Activated CD4-positive, alpha-beta T cell treated with anti-CD3 and anti-CD28 coated beads, Interleukin-2, amount 10 ng/mL, durations not matched to agents 7 days and 5 days (primary cell): Measurements from ENCODE around the gene CHRNB1. TPM values are rescaled to one million over a fixed set of nuclear protein-coding genes. Genes with fewer than 3 reads are reported as not detected.

Experiments
- CTCF ChIA-PET: fragments of 350-600 bp; sonication (Branson Sonifier 250); formaldehyde crosslinking; loops from one replicate; lab custom pipeline; 2021; ENCODE audit warnings: antibody characterized with exemption; lab: Charles Lee
- POLR2A ChIA-PET: fragments of 350-600 bp; sonication (Branson Sonifier 250); formaldehyde crosslinking; loops from one replicate; lab custom pipeline; 2021; ENCODE audit warnings: antibody characterized with exemption; lab: Charles Lee
- DNase-seq: peaks from one replicate; pipeline ENCODE4 v3.0.0-alpha.2; 2020
- H3K27ac Mint-ChIP-seq: one replicate; pipeline ENCODE4 v1.8.0; 2021; ENCODE audit warnings: mild to moderate bottlenecking, moderate library complexity, mixed read lengths
- H3K27me3 Mint-ChIP-seq: one replicate; pipeline ENCODE4 v1.8.0; 2021; ENCODE audit warnings: mixed read lengths
- H3K36me3 Mint-ChIP-seq: one replicate; pipeline ENCODE4 v1.8.0; 2021; ENCODE audit warnings: low read depth, mixed read lengths
- H3K4me1 Mint-ChIP-seq: one replicate; pipeline ENCODE4 v1.8.0; 2021; ENCODE audit warnings: mixed read lengths
- H3K4me3 Mint-ChIP-seq: one replicate; pipeline ENCODE4 v1.8.0; 2021; ENCODE audit warnings: mild to moderate bottlenecking, moderate library complexity, mixed read lengths
- H3K9me3 Mint-ChIP-seq: one replicate; pipeline ENCODE4 v1.8.0; 2021; ENCODE audit warnings: mixed read lengths
- total RNA-seq, 2 experiments: library from RNA; stranded (reverse); gene quantifications; one replicate each; pipeline ENCODE4 v1.2.3, GENCODE V29; 2021

CHRNB1 gene
- total RNA-seq, 2 experiments from 2014 or later, result 18.8 to 19.2 TPM

DNA sequence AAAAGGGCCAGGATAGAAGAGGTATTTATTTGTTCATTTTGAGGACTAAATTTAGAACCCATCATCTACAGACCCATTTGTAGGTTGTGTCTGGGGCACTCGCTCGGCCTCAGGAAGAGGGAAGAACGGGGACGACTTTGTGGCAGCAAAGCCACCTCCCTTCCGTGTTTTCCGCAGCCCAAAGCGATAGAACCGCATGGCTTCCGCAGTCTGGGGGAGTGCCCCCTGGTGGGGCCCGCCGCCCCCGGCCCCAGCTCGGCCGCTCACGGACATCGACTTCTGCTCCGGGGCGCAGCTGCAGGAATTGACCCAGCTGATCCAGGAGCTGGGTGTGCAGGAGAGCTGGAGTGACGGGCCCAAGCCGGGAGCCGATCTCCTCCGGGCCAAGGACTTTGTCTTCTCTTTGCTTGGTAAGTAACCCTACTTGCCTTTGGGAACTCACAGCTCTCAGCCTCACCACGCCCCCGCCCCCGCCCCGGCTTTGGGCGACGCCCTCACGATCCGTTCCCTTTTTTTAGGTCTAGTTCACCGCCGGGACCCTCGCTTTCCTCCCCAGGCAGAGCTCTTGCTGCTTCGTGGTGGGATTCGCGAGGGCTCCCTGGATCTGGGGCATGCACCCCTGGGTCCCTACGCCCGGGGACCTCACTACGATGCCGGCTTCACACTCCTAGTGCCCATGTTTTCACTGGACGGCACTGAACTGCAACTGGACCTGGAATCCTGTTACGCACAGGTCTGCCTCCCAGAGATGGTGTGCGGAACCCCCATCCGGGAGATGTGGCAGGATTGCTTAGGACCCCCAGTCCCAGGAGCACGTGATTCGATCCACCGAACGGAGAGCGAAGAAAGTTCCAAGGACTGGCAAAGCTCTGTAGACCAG is 8.9 kb upstream of the CHRNB1 start:
- no peaks in the 10 kb centered on the region for H3K9me3 Mint-ChIP-seq
- H3K27me3 Mint-ChIP-seq, result peaks cover 17% of the 10 kb centered on the region
- peak overlapping the region; percentile 97 for H3K27ac Mint-ChIP-seq
- peak; percentile 71 for DNase-seq
- H3K4me3 Mint-ChIP-seq, result peak overlapping the region; percentile 87
- H3K36me3 Mint-ChIP-seq, result peaks cover 24% of the 10 kb centered on the region
- ChIA-PET CTCF (interaction anchor here (0.5 to 4.2 kb wide), 38 partner anchors 9 to 252 kb away, joined by 3 to 45 read pairs (median 5); partner anchors contain the start of genes ACAP1, CHRNB1, FXR2 and KCTD11), POLR2A (interaction anchor here (0.6 to 1.6 kb wide), 5 partner anchors 16 to 250 kb away, joined by 3 to 4 read pairs (median 3); partner anchors contain the start of gene POLR2A)
- H3K4me1 Mint-ChIP-seq, result peaks cover 43% of the 10 kb centered on the region

DNA sequence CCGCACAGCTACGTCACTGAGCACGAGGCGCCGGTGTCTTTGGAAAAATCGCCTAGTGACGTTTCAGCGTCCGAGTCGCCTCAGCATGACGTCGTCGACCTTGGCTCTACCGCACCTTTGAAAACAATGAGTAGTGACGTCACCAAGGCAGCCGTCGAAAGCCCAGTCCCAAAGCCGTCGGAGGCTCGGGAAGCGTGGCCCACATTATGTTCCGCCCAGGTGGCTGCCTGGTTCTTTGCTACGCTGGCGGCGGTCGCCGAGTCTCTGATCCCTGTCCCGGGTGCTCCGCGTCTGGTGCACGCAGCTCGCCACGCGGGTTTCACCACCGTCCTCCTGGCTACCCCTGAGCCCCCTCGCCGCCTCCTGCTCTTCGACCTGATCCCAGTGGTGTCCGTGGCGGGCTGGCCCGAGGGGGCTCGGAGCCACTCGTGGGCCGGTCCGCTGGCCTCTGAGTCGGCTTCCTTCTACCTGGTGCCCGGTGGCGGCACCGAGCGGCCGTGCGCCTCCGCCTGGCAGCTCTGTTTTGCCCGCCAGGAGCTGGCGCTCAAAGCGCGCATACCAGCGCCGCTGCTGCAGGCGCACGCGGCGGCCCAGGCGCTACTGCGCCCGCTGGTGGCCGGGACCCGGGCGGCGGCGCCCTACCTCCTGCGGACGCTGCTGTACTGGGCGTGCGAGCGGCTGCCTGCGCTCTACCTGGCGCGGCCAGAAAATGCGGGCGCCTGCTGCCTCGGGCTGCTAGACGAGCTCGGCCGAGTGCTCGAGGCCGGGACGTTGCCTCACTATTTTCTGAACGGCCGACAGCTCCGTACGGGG is 8.1 kb upstream of the CHRNB1 start:
- Mint-ChIP-seq H3K27ac (peak overlapping the region; percentile 97), H3K36me3 (peaks cover 24% of the 10 kb centered on the region), H3K4me1 (peaks cover 43% of the 10 kb centered on the region), H3K27me3 (peaks cover 23% of the 10 kb centered on the region), H3K9me3 (no peaks in the 10 kb centered on the region), H3K4me3 (peak overlapping the region; percentile 87)
- CTCF ChIA-PET, result interaction anchor here (0.6 to 4.2 kb wide), 51 partner anchors 8 to 198 kb away, joined by 3 to 45 read pairs (median 4); partner anchors contain the start of genes ACAP1, CD68, CHRNB1 and FXR2
- peak; percentile 81 for DNase-seq
- POLR2A ChIA-PET, result interaction anchor here (0.7 to 1.6 kb wide), 3 partner anchors 15 to 126 kb away, joined by 3 to 4 read pairs (median 3); partner anchors contain the start of gene POLR2A

DNA sequence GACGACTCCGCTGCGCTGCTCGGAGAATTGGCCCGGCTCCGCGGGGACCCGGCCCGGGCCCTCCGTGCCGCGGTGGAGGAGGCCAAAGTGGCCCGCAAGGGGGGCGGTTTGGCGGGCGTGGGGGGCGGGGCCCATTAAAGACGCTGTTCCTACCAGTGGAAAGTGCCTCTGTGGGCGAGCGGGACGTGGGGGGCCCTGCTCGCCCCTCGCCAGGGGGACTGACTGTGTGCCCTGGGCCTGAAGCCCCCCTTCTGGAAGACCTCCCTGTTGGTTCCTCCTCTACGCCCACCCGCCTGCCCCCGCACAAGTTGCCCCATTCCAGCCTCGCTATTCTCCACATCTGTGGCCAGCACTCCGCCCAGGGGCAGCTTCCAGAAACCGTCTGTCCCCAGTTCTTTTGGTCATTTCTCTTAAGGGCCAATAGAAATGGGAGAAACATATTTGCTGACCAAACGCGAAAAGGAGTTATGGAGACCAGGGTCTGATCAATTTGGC is 7.4 kb upstream of the CHRNB1 start:
- Mint-ChIP-seq H3K4me1 (peaks cover 43% of the 10 kb centered on the region), H3K4me3 (peak overlapping the region; percentile 87), H3K27me3 (peaks cover 27% of the 10 kb centered on the region), H3K36me3 (peaks cover 24% of the 10 kb centered on the region), H3K9me3 (no peaks in the 10 kb centered on the region), H3K27ac (no peak overlapping the region)
- POLR2A ChIA-PET, result no interaction called here
- CTCF ChIA-PET, result interaction anchor here (0.7 to 4.2 kb wide), 39 partner anchors 7 to 198 kb away, joined by 3 to 45 read pairs (median 5); partner anchors contain the start of genes ACAP1, CD68, CHRNB1 and GABARAP
- DNase-seq, result no peak

DNA sequence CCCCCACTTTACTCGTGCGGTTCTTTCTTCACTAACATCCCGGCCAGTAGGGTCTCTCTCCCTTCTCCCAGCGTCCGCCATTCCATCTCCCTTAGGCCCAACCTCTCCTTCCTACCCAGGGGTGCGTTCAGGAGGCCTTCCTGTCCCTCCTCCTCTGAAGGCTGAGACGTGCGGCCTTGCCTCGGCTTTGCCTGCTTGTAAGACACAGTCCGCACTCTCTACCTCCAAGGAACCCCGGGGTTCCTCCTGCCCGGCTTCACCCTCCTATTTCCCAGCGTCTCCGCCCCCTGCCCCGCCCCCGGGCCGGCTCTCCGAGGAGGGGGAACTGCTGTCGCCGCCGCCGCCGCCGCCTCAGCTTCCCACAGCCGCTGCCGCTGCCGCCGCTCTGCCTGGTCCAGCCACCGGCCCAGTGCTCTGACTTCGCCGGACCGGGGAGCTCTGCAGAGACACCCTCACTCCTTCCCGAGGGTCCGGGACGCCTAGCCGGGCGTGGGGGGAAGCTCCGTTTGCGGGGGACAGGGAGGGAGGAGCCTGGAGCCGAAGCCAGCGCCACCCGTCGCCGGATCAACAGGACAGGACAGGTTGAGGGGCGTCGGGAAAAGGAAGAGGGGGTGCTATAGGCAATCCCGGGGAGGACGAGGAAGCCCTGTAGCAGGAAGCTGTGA is 6.8 kb upstream of the CHRNB1 start:
- Mint-ChIP-seq H3K27ac (peak overlapping the region; percentile 80), H3K9me3 (no peaks in the 10 kb centered on the region), H3K4me1 (peaks cover 43% of the 10 kb centered on the region), H3K36me3 (peaks cover 24% of the 10 kb centered on the region), H3K4me3 (peak overlapping the region; percentile 69), H3K27me3 (peaks cover 29% of the 10 kb centered on the region)
- ChIA-PET CTCF (interaction anchor here (0.8 to 4.2 kb wide), 4 partner anchors 9 to 123 kb away, joined by 3 to 45 read pairs (median 13); partner anchors contain the start of genes KCTD11 and TMEM95), POLR2A (no interaction called here)
- peak; percentile 57 for DNase-seq

DNA sequence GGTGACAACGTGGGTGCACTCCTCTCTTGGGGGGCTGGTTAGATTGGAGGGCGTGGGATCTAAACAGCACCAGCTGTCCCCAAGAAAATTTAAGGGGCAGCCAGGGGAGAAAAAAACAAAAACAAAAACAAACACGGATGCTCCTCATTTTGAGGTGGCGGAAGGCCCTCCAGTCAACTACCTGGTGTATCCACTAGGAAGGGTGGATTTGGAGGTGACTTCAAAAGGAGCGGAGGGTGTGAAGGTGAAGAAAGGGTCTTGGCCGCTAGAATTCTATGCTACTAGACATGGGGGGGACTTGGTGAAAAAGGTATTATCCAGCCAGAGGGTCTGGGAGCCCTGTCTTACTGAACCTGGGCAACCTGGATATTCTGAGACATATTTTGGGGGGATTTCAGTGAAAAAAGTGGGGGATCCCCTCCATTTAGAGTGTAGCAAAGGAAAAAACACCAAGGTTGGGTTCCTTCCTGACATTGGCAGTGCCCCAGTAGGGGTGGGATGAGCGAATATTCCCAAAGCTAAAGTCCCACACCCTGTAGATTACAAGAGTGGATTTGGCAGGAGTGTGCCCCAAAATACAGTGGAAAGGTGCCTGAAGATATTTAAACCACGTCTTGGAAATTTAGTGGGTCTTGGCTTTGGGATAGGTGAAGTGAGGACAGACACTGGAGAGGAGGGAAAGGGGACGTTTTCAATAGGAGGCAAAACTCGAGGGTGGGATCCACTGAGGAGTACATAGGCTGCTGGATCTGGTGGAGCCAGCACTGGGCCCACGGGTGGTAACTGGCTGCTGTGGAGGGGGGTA is 6.0 kb upstream of the CHRNB1 start:
- Mint-ChIP-seq H3K27me3 (peaks cover 33% of the 10 kb centered on the region), H3K4me3 (peak overlapping the region; percentile 69), H3K9me3 (no peaks in the 10 kb centered on the region), H3K27ac (no peak overlapping the region), H3K4me1 (peaks cover 43% of the 10 kb centered on the region), H3K36me3 (peaks cover 26% of the 10 kb centered on the region)
- no peak for DNase-seq
- ChIA-PET CTCF (interaction anchor here (0.8 to 1.4 kb wide), 4 partner anchors 8 to 122 kb away, joined by 3 to 4 read pairs (median 4); no protein-coding TSS in a partner anchor), POLR2A (no interaction called here)

DNA sequence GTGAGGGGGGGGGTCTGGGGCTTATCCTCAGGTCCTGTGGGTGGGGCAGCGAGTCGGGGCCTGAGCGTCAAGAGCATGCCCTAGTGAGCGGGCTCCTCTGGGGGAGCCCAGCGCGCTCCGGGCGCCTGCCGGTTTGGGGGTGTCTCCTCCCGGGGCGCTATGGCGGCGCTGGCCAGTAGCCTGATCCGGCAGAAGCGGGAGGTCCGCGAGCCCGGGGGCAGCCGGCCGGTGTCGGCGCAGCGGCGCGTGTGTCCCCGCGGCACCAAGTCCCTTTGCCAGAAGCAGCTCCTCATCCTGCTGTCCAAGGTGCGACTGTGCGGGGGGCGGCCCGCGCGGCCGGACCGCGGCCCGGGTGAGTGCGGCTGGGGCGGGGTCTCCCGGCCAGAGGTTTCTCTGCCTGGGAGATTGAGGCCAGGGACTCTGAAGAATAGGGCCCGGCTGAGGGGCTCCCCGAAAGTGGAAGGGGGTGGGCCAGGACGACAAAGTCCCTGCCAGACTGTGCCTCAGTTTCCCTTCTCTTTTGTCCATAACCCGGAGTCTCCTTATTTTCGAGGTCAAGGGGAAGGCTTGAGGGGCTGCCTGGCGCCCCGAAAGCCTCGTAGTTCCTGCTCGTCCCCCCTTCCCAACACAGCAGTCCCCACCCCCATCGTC is 5.3 kb upstream of the CHRNB1 start, which contains the start of gene FGF11:
Gene FGF11, plus strand, starts transcription at position 51 of the 651 bp plus-strand sequence. Its CDS starts 109 bp downstream, at position 160.
- Mint-ChIP-seq H3K4me1 (peaks cover 43% of the 10 kb centered on the region), H3K9me3 (no peaks in the 10 kb centered on the region), H3K27ac (peak within 1 kb of the TSS; percentile 51), H3K36me3 (peaks cover 27% of the 10 kb centered on the region), H3K27me3 (peaks cover 41% of the 10 kb centered on the region), H3K4me3 (peak within 1 kb of the TSS; percentile 80)
- no peak for DNase-seq
- ChIA-PET CTCF (interaction anchor here (1.2 to 1.4 kb wide), 2 partner anchors 13 to 121 kb away, joined by 4 read pairs; no protein-coding TSS in a partner anchor), POLR2A (no interaction called here)

DNA sequence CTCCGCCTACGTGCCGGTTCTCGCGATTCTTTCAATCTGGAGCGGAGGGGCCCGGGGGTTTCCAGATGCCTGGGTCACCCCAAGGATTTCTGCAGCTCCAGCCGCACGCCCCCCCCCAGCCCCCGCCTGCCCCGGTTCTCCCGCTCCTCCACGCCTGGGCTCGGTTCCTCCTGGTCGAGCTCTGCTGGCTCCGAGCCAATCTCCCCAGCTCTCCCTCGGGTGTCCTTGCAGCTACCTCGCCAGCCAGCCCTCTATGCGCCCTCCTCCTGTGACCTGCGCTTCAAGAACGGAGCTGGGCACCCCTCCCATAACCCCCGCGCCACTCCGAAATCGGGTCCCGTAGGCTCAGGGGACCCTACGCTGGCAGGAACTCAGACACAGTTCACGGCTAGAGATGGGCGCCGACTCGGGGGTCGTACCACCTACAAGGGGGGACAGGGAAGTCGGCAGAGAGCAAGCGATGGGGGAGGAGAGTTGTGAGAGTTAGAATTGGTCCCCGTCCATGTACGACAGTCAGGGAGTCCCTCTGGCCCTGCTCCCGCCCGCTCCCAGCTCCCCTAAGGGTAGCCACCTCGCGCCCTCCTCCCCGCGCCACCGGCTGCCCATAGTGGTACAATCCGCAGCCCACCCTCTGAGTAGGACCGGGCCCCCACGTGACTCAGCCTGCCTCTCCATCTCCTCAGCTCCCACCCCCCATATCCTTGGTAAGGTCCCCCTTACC is 4.6 kb upstream of the CHRNB1 start:
- H3K27ac Mint-ChIP-seq, result peak overlapping the region; percentile 51
- peaks cover 45% of the 10 kb centered on the region for H3K4me1 Mint-ChIP-seq
- ChIA-PET POLR2A (no interaction called here), CTCF (interaction anchor here (0.5 to 1.9 kb wide), 9 partner anchors 12 to 144 kb away, joined by 3 to 10 read pairs (median 4); partner anchors contain the start of gene TMEM95)
- peak; percentile 43 for DNase-seq
- H3K9me3 Mint-ChIP-seq, result no peaks in the 10 kb centered on the region
- peaks cover 45% of the 10 kb centered on the region for H3K27me3 Mint-ChIP-seq
- peaks cover 27% of the 10 kb centered on the region for H3K36me3 Mint-ChIP-seq
- peak overlapping the region; percentile 80 for H3K4me3 Mint-ChIP-seq

DNA sequence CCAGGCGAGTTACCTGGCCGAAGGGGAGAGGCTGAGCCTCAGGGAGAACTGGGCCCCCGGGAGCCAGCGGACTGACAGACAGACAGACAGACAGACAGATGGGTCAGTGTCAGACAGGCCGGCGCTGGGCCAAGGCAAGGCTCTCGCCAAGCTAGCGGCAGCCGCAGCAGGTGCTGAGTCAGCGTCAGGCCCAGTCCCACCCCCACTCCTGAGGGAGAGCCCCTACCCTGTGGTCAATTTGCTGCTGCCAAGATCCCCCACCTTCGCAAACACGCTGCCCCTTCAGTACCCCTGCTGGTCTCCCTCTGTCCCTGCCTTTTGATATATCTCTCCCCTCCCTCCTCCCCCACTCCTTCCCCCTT is 4.0 kb upstream of the CHRNB1 start:
- Mint-ChIP-seq H3K27ac (no peak overlapping the region), H3K4me3 (peak overlapping the region; percentile 80), H3K36me3 (peaks cover 28% of the 10 kb centered on the region), H3K27me3 (peaks cover 50% of the 10 kb centered on the region), H3K9me3 (no peaks in the 10 kb centered on the region), H3K4me1 (peaks cover 47% of the 10 kb centered on the region)
- CTCF ChIA-PET, result interaction anchor here (0.9 to 1.9 kb wide), 7 partner anchors 14 to 145 kb away, joined by 3 to 10 read pairs (median 4); partner anchors contain the start of gene TMEM95
- POLR2A ChIA-PET, result no interaction called here
- DNase-seq, result peak; percentile 19

DNA sequence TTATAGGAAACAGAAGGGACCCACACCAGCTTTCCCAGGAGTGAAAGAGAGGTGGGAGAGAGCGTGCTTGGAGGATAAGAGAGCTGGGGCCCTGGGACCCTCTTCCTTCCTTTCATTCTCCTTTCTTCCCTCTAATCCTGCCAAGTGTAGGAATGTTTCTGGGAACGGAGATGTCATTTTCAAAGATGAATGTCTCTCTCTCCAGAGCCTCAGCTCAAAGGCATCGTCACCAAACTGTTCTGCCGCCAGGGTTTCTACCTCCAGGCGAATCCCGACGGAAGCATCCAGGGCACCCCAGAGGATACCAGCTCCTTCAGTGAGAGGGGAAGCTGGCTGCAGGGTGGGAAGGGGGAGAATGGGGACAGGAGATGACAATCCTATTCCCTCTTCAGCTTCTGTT is 3.6 kb upstream of the CHRNB1 start:
- Mint-ChIP-seq H3K4me1 (peaks cover 46% of the 10 kb centered on the region), H3K27me3 (peaks cover 55% of the 10 kb centered on the region), H3K36me3 (peaks cover 28% of the 10 kb centered on the region), H3K27ac (no peak overlapping the region), H3K4me3 (no peak overlapping the region), H3K9me3 (no peaks in the 10 kb centered on the region)
- ChIA-PET CTCF (interaction anchor here (0.7 to 1.9 kb wide), 7 partner anchors 13 to 145 kb away, joined by 3 to 10 read pairs (median 4); partner anchors contain the start of gene TMEM95), POLR2A (interaction anchor here (0.5 to 0.6 kb wide), 2 partner anchors 18 to 93 kb away, joined by 3 to 4 read pairs; no protein-coding TSS in a partner anchor)
- DNase-seq, result no peak

DNA sequence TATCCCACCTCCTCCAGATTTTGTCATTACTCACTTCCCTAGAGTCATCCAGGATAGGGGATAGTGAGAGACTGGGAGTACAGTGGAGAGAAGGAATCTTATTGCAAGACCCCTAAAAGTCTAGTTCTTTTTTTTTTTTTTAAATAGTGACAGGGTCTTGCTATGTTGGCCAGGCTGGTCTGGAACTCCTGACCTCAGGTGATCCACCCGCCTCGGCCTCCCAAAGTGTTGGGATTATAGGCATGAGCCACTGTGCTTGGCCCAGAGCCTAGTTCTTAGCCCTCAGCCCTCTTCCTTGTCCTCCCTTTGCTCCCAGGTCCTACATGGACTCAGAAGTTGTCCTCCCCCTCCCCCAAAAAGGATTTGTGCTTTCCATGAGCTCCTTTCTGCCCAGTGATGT is 2.7 kb upstream of the CHRNB1 start:
- POLR2A ChIA-PET, result no interaction called here
- Mint-ChIP-seq H3K36me3 (peaks cover 29% of the 10 kb centered on the region), H3K27ac (no peak overlapping the region), H3K4me3 (no peak overlapping the region), H3K4me1 (peaks cover 42% of the 10 kb centered on the region), H3K27me3 (peaks cover 59% of the 10 kb centered on the region), H3K9me3 (no peaks in the 10 kb centered on the region)
- DNase-seq, result no peak
- CTCF ChIA-PET, result interaction anchor here (0.7 to 1.9 kb wide), 4 partner anchors 20 to 119 kb away, joined by 3 to 10 read pairs (median 5); partner anchors contain the start of gene TMEM95
